HEK293T (cell line): ENCODE data around the gene ANKRD27.

Experiments
- ELF4 ChIP-seq: fragments of 450-650 bp; IDR thresholded peaks from 2 replicates; pipeline ENCODE4 v1.6.1; 2017; ENCODE audit warnings: antibody characterized with exemption
- FOXM1 ChIP-seq: fragments of 450-650 bp; IDR thresholded peaks from 2 replicates; pipeline ENCODE4 v1.6.1; 2017; ENCODE audit warnings: mild to moderate bottlenecking, borderline replicate concordance
- L3MBTL2 ChIP-seq: fragments of 450-650 bp; conservative IDR thresholded peaks from 2 replicates; pipeline ENCODE4 v1.6.1; 2016; ENCODE audit warnings: mild to moderate bottlenecking
- LEF1 ChIP-seq: fragments of 450-650 bp; IDR thresholded peaks from 2 replicates; pipeline ENCODE4 v1.6.1; 2017; ENCODE audit warnings: mild to moderate bottlenecking, borderline replicate concordance

DNA sequence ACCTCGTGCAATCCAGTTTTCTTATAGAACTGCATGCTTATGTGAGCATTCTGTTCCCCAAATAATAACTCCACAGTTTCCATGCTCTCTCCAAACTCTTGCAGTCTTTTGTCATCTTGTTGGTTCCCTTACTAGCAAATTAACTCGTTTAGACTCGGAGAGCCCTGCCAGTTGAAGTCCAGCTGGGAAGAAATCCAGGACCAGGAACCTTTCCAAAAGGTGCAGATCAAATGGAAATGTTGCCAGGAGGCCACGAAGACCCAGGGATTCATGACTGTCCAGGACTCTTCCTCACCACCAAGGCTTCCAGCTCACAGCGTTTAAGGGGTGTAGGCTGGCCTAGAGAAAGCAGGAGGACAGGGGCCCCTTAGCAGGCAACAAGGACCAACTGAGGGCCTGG, 42.5 kb upstream of the ANKRD27 start:
- TF ChIP-seq ELF4 = no peak
- TF ChIP-seq LEF1 = no peak
- TF ChIP-seq FOXM1 = no peak
- TF ChIP-seq L3MBTL2 = no peak
